Measurements from ENCODE around the gene PPY.

DNA sequence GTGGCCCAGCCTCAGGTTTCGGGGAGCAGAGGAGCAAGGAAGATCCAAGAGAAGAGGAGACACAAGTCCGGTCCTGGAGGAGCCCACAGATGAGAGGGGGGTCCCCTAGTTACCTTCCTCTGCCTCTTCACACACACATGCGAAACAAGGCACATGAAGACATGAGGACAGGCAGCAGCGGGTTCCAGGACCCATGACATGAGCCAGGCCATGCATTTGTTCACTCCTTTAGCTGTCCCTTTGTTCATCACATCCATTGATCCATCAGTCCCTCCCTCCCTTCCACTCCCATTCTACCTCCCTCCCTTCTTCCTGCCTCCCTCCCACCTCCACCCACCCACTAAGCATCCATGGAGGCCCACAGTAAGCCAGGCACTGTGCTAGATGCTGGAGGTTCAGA is 9.4 kb downstream of the PPY start:
- TF ChIP-seq, protein P1, sequence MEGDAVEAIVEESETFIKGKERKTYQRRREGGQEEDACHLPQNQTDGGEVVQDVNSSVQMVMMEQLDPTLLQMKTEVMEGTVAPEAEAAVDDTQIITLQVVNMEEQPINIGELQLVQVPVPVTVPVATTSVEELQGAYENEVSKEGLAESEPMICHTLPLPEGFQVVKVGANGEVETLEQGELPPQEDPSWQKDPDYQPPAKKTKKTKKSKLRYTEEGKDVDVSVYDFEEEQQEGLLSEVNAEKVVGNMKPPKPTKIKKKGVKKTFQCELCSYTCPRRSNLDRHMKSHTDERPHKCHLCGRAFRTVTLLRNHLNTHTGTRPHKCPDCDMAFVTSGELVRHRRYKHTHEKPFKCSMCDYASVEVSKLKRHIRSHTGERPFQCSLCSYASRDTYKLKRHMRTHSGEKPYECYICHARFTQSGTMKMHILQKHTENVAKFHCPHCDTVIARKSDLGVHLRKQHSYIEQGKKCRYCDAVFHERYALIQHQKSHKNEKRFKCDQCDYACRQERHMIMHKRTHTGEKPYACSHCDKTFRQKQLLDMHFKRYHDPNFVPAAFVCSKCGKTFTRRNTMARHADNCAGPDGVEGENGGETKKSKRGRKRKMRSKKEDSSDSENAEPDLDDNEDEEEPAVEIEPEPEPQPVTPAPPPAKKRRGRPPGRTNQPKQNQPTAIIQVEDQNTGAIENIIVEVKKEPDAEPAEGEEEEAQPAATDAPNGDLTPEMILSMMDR (IDR thresholded peaks at IDR 0.05; ENCODE audit: borderline replicate concordance, extremely low read depth, low read length, poor library complexity, severe bottlenecking): no peak
- no peak for TF ChIP-seq EZH2 (IDR thresholded peaks at IDR 0.05; ENCODE audit: borderline replicate concordance, low read depth, low read length, severe bottlenecking)
